HCT116 (cell line): ENCODE data around the gene CCDC70. TPM values are rescaled to one million over a fixed set of nuclear protein-coding genes. Genes with fewer than 3 reads are reported as not detected.

Experiments
- ATAC-seq: fragments of 200-7000 bp; cut with Tn5 transposase; 2 replicates; pipeline ENCODE4 v1.9.1; 2020; ENCODE audit warnings: mild to moderate bottlenecking, moderate library complexity
- BruUV-seq: library from RNA; stranded (reverse); fragments of 400-500 nt; replicated peaks from 2 replicates; lab custom pipeline; 2021; lab: Mats Ljungman, UMichigan
- CTCF ChIA-PET: fragments of 300-600 bp; sonication (Branson Sonifier 250); formaldehyde crosslinking; loops from one replicate; lab custom pipeline; 2021; ENCODE audit warnings: antibody characterized with exemption; lab: Charles Lee
- POLR2A ChIA-PET: fragments of 300-600, 350-600 bp; sonication (Branson Sonifier 250); formaldehyde crosslinking; loops from one replicate; lab custom pipeline; 2021; ENCODE audit warnings: antibody characterized with exemption; lab: Charles Lee
- RAD21 ChIA-PET, 2 experiments: fragments of 300-600 bp; sonication (Branson Sonifier 250); formaldehyde crosslinking; loops; one replicate each; lab custom pipeline; 2023; ENCODE audit warnings: low total read pairs in 2 of 2; ENCODE audit not compliant: uncharacterized antibody in 2 of 2, unreplicated experiment in 2 of 2, low non-redundant PET in 1 of 2; lab: Charles Lee
- DNase-seq: peaks from one replicate; pipeline ENCODE4 v3.0.0-alpha.2; 2010; ENCODE audit warnings: low read depth, low spot score
- H2AFZ ChIP-seq: fragments of 200-600 bp; shearing (Covaris generic), sonication (generic); 2 replicates; pipeline ENCODE4 v1.6.1; 2017; ENCODE audit warnings: low read depth, mixed run types, mixed read lengths, antibody characterized with exemption, low read length; ENCODE audit not compliant: poor library complexity, severe bottlenecking
- H3K27ac ChIP-seq: 2 replicates; pipeline ENCODE4 v1.5.1; 2012; ENCODE audit warnings: low read depth, low read length
- H3K27me3 ChIP-seq: fragments of 200-600 bp; sonication (generic); 2 replicates; pipeline ENCODE4 v1.6.1; 2016; ENCODE audit warnings: mixed run types, low read length, mixed read lengths; ENCODE audit not compliant: insufficient read depth
- H3K36me3 ChIP-seq, 2 experiments: fragments of 200-500 bp in 1 of 2; fragments of 200-600 bp in 1 of 2; sonication (Bioruptor generic) in 1 of 2; sonication (generic) in 1 of 2; 2 replicates each; pipeline versions ENCODE4 v1.5.1 to v1.6.1; 2014 to 2016; ENCODE audit warnings: low read length in 2 of 2, inconsistent platforms in 1 of 2, mixed read lengths in 1 of 2, mixed run types in 1 of 2; ENCODE audit not compliant: insufficient read depth in 2 of 2, control insufficient read depth in 1 of 2
- H3K4me1 ChIP-seq, 2 experiments: fragments of 200-600 bp in 1 of 2; sonication (generic) in 1 of 2; 2 replicates each; pipeline versions ENCODE4 v1.5.1 to v1.6.1; 2012 to 2017; ENCODE audit warnings: low read length in 2 of 2, inconsistent platforms in 1 of 2, mild to moderate bottlenecking in 1 of 2, mixed read lengths in 1 of 2, mixed run types in 1 of 2, moderate library complexity in 1 of 2; ENCODE audit not compliant: insufficient read depth in 2 of 2, control insufficient read depth in 1 of 2
- H3K4me2 ChIP-seq: fragments of 200-600 bp; sonication (generic); 2 replicates; pipeline ENCODE4 v1.6.1; 2017; ENCODE audit warnings: mixed run types, low read length, mixed read lengths
- H3K4me3 ChIP-seq, 2 experiments: fragments of 200-600 bp in 1 of 2; sonication (generic) in 1 of 2; replicated peaks in 1 of 2; 2 replicates each; pipeline ENCODE4 v1.5.1; 2011 to 2016; ENCODE audit warnings: low read length in 2 of 2, control low read depth in 1 of 2, low read depth in 1 of 2, mild to moderate bottlenecking in 1 of 2, mixed read lengths in 1 of 2, mixed run types in 1 of 2
- H3K79me2 ChIP-seq: fragments of 200-600 bp; sonication (generic); 2 replicates; pipeline ENCODE4 v1.6.1; 2017; ENCODE audit warnings: mild to moderate bottlenecking, mixed run types, low read length, moderate library complexity, mixed read lengths; ENCODE audit not compliant: insufficient read depth
- H3K9ac ChIP-seq: fragments of 200-600 bp; sonication (generic); 2 replicates; pipeline ENCODE4 v1.6.1; 2016; ENCODE audit warnings: low read length, mixed read lengths
- H3K9me2 ChIP-seq: fragments of 200-600 bp; sonication (generic), shearing (Covaris generic); 2 replicates; pipeline ENCODE4 v1.6.1; 2017; ENCODE audit warnings: mixed run types, mild to moderate bottlenecking, moderate library complexity; ENCODE audit not compliant: insufficient read depth
- H3K9me3 ChIP-seq, 2 experiments: fragments of 200-500 bp in 1 of 2; fragments of 200-600 bp in 1 of 2; sonication (Bioruptor generic) in 1 of 2; sonication (generic) in 1 of 2; 2 replicates each; pipeline ENCODE4 v1.6.1; 2014 to 2017; ENCODE audit warnings: low read length in 2 of 2, mixed read lengths in 2 of 2, inconsistent platforms in 1 of 2, low read depth in 1 of 2, mild to moderate bottlenecking in 1 of 2, mixed run types in 1 of 2, moderate library complexity in 1 of 2; ENCODE audit not compliant: control insufficient read depth in 1 of 2, insufficient read depth in 1 of 2
- H4K20me1 ChIP-seq: fragments of 200-600 bp; sonication (generic), shearing (Covaris generic); 2 replicates; pipeline ENCODE4 v1.6.1; 2017; ENCODE audit warnings: mixed run types, mild to moderate bottlenecking, moderate library complexity; ENCODE audit not compliant: insufficient read depth
- CEBPB ChIP-seq: IDR thresholded peaks from 2 replicates; pipeline ENCODE4 v1.6.1; 2012; ENCODE audit warnings: low read depth
- EGR1 ChIP-seq: IDR thresholded peaks from 2 replicates; pipeline ENCODE4 v1.6.1; 2012; ENCODE audit warnings: low read depth
- EZH2phosphoT487 ChIP-seq: fragments of 200-600 bp; IDR thresholded peaks from 2 replicates; pipeline ENCODE4 v1.6.1; 2018; ENCODE audit warnings: antibody characterized with exemption, borderline replicate concordance
- POLR2A ChIP-seq: IDR thresholded peaks from 2 replicates; pipeline ENCODE4 v1.7.0; 2011; ENCODE audit warnings: borderline replicate concordance; ENCODE audit not compliant: insufficient read depth, insufficient read length; ENCODE audit errors: extremely low read depth
- SIN3A ChIP-seq: IDR thresholded peaks from 2 replicates; pipeline ENCODE4 v1.6.1; 2012; ENCODE audit warnings: low read depth
- SP1 ChIP-seq: IDR thresholded peaks from 2 replicates; pipeline ENCODE4 v1.6.1; 2012; ENCODE audit warnings: low read depth
- SRF ChIP-seq: IDR thresholded peaks from 2 replicates; pipeline ENCODE4 v1.6.1; 2012; ENCODE audit warnings: low read depth
- YY1 ChIP-seq: IDR thresholded peaks from 2 replicates; pipeline ENCODE4 v1.6.1; 2011; ENCODE audit warnings: low read length, low read depth, moderate library complexity, mild to moderate bottlenecking; ENCODE audit not compliant: insufficient replicate concordance; ENCODE audit errors: extremely low read depth
- intact Hi-C: fragments of 100-400 bp; cut with micrococcal nuclease; formaldehyde crosslinking; loops from 2 replicates; pipeline ENCODE4 v1.10.0; 2022
- total RNA-seq: library from RNA; stranded (reverse); gene quantifications from one replicate; pipeline ENCODE4 v1.2.1, GENCODE V29; 2021; ENCODE audit not compliant: unreplicated experiment
- TF ChIP-seq, protein P1 (sequence below): IDR thresholded peaks from 2 replicates; pipeline ENCODE4 v1.6.1; 2012
- TF ChIP-seq, protein P2 (sequence below): IDR thresholded peaks from 2 replicates; pipeline ENCODE4 v1.6.1; 2011; ENCODE audit warnings: mild to moderate bottlenecking, low read length, moderate library complexity; ENCODE audit not compliant: insufficient replicate concordance; ENCODE audit errors: extremely low read depth

The CCDC70 gene
- total RNA-seq, 1 experiment from 2014 or later: not detected

DNA sequence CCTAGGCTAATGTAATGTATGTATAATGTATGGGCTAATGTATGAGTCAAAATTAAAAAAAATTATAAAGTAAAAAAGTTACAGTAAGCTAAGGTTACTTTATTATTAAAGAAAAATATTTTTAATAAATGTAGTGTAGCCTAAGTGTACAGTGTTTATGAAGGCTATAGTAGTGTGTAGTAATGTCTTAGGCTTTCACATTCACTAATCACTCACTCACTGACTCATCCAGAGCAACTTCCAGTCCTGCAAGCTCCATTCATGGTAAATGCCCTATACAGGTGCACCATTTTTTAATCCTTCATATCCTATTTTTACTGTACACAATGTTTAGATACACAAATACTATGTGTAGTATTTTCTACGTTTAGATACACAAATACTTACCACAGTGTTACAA, 15.0 kb upstream of the CCDC70 start:
- CTCF ChIA-PET: interaction anchor here (1.0 to 1.2 kb wide), 2 partner anchors 12 to 280 kb away, joined by 3 to 4 read pairs; no protein-coding TSS in a partner anchor
- intact Hi-C loops: no loop called here
- H3K4me2 ChIP-seq: no peak overlapping the region
- H4K20me1 ChIP-seq: no peaks in the 10 kb centered on the region
- H3K36me3 ChIP-seq: no peaks in the 10 kb centered on the region
- RAD21 ChIA-PET: no interaction called here
- H3K79me2 ChIP-seq: no peaks in the 10 kb centered on the region
- H3K9ac ChIP-seq: no peak overlapping the region
- H3K9me3 ChIP-seq: no peaks in the 10 kb centered on the region
- BruUV-seq: no TSS peak
- H2AFZ ChIP-seq: no peak overlapping the region
- POLR2A ChIA-PET: no interaction called here
- no peak overlapping the region for H3K4me3 ChIP-seq
- ATAC-seq: no peak
- no peaks in the 10 kb centered on the region for H3K9me2 ChIP-seq
- DNase-seq: no peak
- no peaks in the 10 kb centered on the region for H3K27me3 ChIP-seq
- H3K4me1 ChIP-seq: peaks cover 3 to 14% of the 10 kb centered on the region in 2 experiments; a peak in 3 of 4 replicates
- TF ChIP-seq CEBPB (no peak), SRF (no peak), SIN3A (no peak)
- H3K27ac ChIP-seq: no peak overlapping the region

DNA sequence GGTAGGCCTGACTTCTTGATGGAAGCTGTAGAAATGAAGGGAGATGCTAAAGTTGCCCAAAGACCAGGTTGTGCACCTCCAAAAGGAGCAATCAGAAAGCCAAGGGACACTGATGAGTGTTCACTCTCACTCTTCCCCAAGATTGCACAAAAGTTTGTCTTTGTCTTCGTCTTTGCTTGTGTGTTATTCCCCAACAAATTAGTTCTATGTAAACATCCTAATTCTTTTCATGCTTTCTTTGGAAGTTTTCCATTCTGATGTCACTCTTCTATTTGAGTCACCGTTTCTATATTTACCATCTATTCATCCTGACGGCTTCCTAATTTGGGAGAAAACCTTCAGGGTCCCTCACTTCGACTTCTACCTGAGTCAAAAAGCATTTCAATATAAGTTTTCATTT, 13.1 kb upstream of the CCDC70 start:
- BruUV-seq: no TSS peak
- Histone ChIP-seq H3K9ac (no peak overlapping the region), H3K9me2 (no peaks in the 10 kb centered on the region), H3K4me3 (no peak overlapping the region), H3K4me1 (peaks cover 3 to 14% of the 10 kb centered on the region in 2 experiments; a peak in 3 of 4 replicates), H2AFZ (no peak overlapping the region), H4K20me1 (no peaks in the 10 kb centered on the region), H3K4me2 (no peak overlapping the region), H3K27me3 (no peaks in the 10 kb centered on the region), H3K9me3 (no peaks in the 10 kb centered on the region), H3K36me3 (no peaks in the 10 kb centered on the region), H3K27ac (no peak overlapping the region), H3K79me2 (no peaks in the 10 kb centered on the region)
- ATAC-seq (no peak), DNase-seq (no peak)
- CTCF ChIA-PET: interaction anchor here (1.2 to 2.2 kb wide), 2 partner anchors 11 to 278 kb away, joined by 3 to 10 read pairs; no protein-coding TSS in a partner anchor
- intact Hi-C loops: no loop called here
- POLR2A ChIA-PET: no interaction called here
- RAD21 ChIA-PET: no interaction called here
- TF ChIP-seq YY1 (no peak), EGR1 (no peak), SIN3A (no peak), EZH2phosphoT487 (no peak), SRF (no peak), SP1 (no peak), POLR2A (no peak)
- TF ChIP-seq, protein P1, sequence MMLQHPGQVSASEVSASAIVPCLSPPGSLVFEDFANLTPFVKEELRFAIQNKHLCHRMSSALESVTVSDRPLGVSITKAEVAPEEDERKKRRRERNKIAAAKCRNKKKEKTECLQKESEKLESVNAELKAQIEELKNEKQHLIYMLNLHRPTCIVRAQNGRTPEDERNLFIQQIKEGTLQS: no peak
- TF ChIP-seq, protein P2, sequence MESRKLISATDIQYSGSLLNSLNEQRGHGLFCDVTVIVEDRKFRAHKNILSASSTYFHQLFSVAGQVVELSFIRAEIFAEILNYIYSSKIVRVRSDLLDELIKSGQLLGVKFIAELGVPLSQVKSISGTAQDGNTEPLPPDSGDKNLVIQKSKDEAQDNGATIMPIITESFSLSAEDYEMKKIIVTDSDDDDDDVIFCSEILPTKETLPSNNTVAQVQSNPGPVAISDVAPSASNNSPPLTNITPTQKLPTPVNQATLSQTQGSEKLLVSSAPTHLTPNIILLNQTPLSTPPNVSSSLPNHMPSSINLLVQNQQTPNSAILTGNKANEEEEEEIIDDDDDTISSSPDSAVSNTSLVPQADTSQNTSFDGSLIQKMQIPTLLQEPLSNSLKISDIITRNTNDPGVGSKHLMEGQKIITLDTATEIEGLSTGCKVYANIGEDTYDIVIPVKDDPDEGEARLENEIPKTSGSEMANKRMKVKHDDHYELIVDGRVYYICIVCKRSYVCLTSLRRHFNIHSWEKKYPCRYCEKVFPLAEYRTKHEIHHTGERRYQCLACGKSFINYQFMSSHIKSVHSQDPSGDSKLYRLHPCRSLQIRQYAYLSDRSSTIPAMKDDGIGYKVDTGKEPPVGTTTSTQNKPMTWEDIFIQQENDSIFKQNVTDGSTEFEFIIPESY: no peak
